GM12865 (cell line): ENCODE measurements around the gene ALDH1L1.

ENCODE experiments used
- DNase-seq: peaks from one replicate; pipeline ENCODE4 v3.0.0; 2010; ENCODE audit warnings: low read depth
- H3K4me3 ChIP-seq: 2 replicates; pipeline ENCODE4 v1.5.1; 2011; ENCODE audit warnings: mild to moderate bottlenecking, low read depth, low read length, control low read depth
- TF ChIP-seq, protein P1 (sequence below): IDR thresholded peaks from 2 replicates; pipeline ENCODE4 v1.5.1; 2011; ENCODE audit warnings: low read length, control low read depth, low read depth, inconsistent platforms; ENCODE audit not compliant: insufficient read depth; ENCODE audit errors: missing control alignments

Gene ALDH1L1

DNA sequence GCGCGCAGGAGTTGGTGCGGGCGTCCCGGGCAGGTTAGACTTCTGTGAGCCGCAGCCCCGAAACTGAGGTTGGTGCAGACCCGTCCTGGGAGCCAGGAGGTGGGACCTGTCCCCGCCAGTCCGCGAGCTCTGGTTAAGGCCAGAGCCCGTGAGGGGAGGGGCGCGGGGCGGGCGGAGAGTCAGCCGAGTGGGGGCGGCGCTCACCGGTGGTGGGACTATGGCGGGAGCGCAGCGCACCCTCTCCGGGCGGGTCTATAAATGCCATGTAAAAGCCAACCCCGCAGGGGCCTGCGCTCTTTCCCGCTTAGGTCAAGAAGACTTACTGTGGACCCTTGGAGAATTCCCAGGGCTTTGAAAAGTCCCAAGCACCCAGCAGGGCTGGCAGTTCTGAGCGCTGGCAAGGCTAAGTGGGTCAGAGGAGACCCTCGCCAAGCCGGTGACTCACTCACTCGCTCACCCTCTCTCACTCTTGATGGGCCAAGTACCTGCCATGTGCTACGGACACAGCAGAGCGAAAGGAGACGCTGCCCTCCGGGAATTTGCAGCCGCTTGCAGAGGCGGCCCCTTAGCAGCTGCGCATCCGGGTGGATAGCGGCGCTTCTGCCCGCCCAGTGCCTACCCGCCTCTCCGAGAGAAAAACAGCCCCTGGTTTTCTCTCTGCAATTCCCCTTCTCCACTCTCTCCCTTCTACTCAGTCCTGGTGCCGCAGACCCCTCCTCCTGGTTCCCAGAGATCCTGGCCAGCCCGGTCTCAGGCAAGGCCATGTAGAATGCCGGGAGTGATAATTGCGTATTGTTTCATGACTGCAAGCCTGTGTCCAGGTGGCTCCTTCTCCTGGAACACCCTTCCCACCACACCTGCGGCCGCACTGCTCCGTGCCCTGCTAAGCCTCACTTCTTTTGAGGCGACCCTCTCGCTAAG, at the start of gene ALDH1L1:
Gene ALDH1L1 (minus strand): TSS at position 110 of the 921 bp plus-strand sequence. CDS start 19,607 bp downstream, outside the sequence.
- TF ChIP-seq, protein P1, sequence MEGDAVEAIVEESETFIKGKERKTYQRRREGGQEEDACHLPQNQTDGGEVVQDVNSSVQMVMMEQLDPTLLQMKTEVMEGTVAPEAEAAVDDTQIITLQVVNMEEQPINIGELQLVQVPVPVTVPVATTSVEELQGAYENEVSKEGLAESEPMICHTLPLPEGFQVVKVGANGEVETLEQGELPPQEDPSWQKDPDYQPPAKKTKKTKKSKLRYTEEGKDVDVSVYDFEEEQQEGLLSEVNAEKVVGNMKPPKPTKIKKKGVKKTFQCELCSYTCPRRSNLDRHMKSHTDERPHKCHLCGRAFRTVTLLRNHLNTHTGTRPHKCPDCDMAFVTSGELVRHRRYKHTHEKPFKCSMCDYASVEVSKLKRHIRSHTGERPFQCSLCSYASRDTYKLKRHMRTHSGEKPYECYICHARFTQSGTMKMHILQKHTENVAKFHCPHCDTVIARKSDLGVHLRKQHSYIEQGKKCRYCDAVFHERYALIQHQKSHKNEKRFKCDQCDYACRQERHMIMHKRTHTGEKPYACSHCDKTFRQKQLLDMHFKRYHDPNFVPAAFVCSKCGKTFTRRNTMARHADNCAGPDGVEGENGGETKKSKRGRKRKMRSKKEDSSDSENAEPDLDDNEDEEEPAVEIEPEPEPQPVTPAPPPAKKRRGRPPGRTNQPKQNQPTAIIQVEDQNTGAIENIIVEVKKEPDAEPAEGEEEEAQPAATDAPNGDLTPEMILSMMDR, result no peak
- DNase-seq, result no peak
- no peak within 1 kb of the TSS for H3K4me3 ChIP-seq

DNA sequence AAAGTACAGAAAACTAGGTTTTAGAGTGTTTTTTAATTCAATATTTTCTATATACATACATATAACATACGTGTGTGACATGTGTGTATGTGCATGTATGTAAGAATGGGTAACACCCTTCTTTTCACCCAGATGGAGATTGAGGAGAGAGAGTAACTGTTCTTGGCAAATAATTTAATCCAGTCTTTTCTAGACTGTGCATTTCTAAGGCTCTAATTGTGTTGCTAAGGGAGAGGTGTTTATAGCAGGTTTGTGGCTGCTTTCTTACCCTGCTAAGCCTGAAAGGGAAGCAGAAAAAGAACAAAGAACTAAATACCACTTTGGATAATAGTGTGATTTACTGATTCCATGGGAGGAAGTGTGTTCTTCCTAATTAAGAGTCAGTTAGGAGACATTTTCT, 46.0 kb upstream of the ALDH1L1 start:
- H3K4me3 ChIP-seq, result no peak overlapping the region
- no peak for DNase-seq
- TF ChIP-seq, protein P1, result no peak

DNA sequence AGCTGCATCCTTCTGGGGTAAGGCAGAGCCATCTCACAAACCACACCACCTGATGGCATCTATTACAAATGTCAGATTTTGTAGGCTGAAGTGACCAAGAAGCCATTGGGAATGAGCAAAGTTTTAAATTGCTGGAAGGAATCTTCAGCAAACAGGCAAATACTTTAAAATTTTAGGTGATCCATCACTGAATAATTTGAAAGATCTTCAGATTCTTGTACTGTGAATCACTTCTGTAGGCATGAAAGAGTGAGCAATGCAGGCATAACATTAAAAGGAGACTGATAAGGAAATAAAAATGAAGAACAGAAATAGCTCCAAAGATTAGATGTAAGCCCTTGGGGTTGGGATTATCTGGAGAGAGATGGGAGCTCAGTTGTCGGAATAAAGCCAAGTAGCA, 36.0 kb upstream of the ALDH1L1 start:
- DNase-seq, result no peak
- TF ChIP-seq, protein P1, result no peak
- H3K4me3 ChIP-seq, result no peak overlapping the region

DNA sequence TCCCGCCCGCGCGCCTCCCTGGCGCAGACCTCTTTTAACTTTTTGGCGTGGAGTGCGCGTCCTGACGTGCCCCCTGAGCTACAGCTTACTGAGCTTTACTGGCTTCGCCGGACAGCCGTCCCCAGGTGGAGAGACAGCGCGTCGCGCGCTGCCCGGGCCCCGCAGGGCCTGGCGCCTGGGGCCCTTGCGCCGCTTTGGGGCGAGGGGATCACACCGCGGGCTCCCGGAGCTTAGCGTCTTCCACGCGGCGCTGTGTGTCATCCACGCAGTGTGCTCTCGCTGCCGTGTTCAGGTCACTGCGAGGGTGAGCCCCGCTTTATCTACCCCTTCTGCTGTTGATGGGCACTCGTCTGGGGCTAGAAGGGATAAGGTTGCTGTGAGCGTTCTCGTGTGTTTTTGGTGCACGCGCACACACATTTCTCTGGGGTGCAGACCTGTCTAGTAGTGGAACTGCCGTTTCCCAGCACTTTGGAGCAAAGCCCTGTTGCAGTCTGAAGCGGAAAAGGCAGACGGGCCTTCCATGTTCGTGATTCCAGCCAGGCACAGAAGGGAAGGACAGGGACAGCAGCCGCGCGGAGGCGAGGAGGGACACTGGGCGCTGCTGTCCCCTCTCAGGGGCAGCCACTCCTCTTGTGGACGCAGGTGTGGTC, 33.1 kb upstream of the ALDH1L1 start:
- no peak for DNase-seq
- no peak overlapping the region for H3K4me3 ChIP-seq
- TF ChIP-seq, protein P1, result no peak

DNA sequence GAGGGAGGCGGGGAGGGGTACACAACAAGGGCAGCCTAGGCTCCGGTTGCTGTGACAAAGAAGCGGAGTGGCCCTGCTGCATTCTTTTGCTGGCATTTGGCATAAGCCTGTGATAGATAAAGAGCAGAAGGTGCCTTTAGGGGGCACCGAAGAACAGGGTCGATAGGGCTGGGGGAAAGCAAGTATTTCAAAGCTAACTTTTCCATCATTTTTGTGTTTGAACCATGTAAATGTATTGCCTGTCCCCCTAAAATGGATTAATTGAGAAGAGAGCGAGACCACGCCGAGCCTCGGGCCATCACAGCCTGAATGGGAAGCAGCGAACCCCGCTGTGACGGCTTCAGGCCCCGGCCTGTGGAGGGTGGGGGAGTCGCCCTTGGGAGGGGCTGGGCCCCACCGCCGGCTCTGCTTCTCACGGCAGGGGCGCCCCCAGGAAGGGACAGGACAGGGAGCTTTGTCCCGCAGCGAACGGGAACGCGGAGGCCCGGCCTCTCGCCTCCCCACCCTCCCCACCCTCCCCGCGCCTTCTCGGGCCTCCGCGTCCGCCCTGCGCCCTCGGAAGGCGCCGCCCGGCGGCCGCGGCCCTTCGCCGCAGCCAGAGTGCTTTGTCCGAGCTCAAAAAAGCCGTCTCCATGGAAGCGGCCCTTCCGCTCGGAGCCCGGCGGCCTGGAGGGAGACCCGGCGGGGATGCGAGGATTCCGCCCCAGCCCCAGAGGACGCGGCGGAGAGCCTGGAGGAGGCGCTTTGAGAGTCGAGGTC, 32.4 kb upstream of the ALDH1L1 start:
- TF ChIP-seq, protein P1, result no peak
- DNase-seq, result no peak
- no peak overlapping the region for H3K4me3 ChIP-seq

DNA sequence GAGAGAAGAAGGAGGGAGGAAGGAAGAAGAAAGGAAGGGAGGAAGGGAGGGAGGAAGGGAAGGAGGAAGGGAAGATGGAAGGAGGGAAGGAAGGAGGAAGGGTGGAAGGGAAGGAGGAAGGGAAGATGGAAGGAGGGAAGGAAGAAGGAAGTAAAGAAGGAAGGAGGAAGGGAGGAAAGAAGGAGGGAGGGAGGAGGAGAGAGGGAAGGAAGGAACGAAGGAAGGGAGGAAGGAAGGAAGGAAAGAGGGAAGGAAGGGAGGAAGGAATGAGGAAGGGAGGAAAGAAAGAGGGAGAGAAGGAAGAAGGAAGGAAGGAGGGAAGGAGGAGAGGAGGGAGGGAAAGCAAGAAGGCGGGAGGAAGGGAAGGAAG, 31.8 kb upstream of the ALDH1L1 start:
- TF ChIP-seq, protein P1, result no peak
- no peak overlapping the region for H3K4me3 ChIP-seq
- no peak for DNase-seq
